WI38 (cell line): ENCODE measurements around the gene SRRD.
"Not testable (repeated sequence)": the region's sequence is repeated elsewhere in the genome, so short reads cannot be mapped to it uniquely, and the experiment has no call there.

Experiments
- H3K4me3 ChIP-seq: 2 replicates; pipeline ENCODE4 v1.5.1; 2011; ENCODE audit warnings: low read depth, mild to moderate bottlenecking, control low read depth, low read length
- CTCF ChIP-seq: IDR thresholded peaks from 2 replicates; pipeline ENCODE4 v1.5.1; 2012; ENCODE audit warnings: low read depth, mild to moderate bottlenecking, control low read depth, low read length

The SRRD gene, protein sequence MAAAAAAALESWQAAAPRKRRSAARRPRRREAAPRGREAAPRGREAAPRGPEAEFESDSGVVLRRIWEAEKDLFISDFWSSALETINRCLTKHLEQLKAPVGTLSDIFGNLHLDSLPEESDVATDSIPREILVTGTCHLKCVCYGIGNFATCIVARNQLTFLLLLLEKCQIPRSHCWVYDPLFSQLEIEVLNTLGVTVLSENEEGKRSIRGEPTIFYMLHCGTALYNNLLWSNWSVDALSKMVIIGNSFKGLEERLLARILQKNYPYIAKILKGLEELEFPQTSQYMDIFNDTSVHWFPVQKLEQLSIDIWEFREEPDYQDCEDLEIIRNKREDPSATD

GRCh38 chr22:26483439-26484359 is at the start of gene SRRD, which contains the start of gene HPS4:
Gene SRRD, plus strand, starts transcription at chr22:26483877. Its CDS starts 14 bp downstream, at chr22:26483891.
Gene HPS4, minus strand, starts transcription at chr22:26483783. Its CDS starts 2,021 bp downstream, at chr22:26481762.
- H3K4me3 ChIP-seq = peak within 1 kb of the TSS; percentile 94
- no peak for TF ChIP-seq CTCF

DNA sequence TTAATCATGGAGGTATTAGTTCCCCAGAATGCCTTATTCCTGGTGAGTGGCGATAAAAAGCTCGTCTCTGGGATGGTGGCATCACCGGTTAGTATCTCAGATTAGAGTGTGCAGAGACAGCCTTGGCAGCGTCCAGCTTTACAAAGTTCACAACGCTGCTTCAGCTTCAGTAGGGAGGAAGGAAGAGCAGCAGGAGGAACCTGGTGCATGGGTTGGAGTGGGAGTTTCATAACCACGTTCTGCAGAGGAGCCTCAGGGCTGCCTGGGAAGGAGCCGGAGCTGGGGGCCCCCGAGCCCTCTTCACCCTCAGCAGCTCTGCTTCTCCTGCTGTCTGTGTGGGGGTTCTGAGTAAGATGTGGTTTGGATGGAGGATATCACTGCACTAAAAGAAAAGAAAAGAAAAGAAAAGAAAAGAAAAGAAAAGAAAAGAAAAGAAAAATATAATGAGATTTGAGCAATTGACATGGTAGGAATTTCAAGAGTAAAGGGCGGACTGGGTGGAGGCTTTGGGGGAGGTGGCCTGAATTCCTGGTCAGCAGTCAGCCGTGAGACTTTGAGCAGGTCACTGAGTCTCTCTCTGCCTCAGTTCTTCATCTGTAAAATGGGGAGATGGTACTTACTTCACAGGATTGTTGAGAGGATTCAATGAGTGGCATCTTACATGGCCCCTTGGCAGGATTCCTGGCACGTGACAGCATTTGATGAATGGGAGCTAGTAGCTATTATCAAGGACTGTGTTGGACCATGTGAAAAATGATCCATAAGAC is 48.2 kb upstream of the SRRD start:
- no peak for TF ChIP-seq CTCF
- H3K4me3 ChIP-seq = no peak overlapping the region

DNA sequence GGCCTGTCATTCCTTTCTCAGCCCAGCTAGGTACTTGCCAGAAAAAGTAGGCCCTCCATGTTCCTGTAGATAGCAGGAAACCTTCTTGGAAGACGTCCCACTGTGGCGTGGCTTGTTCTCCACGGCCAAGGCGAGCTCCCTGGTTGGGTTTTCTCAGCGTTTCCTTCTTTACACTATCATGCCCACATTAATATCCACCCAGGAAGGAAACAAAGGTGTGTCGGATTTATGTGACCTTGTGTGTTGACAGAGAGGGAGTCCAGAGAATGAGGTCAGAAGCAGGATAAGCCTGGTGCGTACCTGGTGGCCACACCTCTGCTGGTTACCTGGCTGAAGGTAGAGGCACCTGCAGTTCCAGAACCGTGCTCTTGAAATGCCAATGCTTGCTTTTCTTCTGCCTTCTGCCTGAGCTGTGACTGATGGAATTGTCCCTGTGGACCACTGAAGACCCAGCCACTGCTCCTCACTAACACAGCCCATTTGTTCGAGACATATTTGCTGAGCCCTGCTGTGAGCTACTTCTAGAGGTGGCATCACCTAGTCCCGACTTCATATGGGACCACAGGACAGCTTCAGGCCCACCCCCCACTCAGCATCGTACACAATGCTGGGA is 46.7 kb upstream of the SRRD start:
- TF ChIP-seq CTCF = no peak

GRCh38 chr22:26437694-26438392 is 45.8 kb upstream of the SRRD start:
- no peak overlapping the region for H3K4me3 ChIP-seq
- no peak for TF ChIP-seq CTCF

More for the DNA sequence above, 46.7 kb upstream of the SRRD start:
- H3K4me3 ChIP-seq = no peak overlapping the region

GRCh38 chr22:26438776-26439175 is 44.9 kb upstream of the SRRD start:
- H3K4me3 ChIP-seq = not testable (repeated sequence)

GRCh38 chr22:26439559-26439958 is 44.1 kb upstream of the SRRD start:
- no peak for TF ChIP-seq CTCF
- H3K4me3 ChIP-seq = no peak overlapping the region
